ENCODE measurements around the gene TCERG1L. TPM values are rescaled to one million over a fixed set of nuclear protein-coding genes. Genes with fewer than 3 reads are reported as not detected.

TCERG1L gene
- polyA plus RNA-seq, 3 donors: not detected

- no peaks in the 10 kb centered on the region for H3K79me2 ChIP-seq (ENCODE audit: insufficient read depth, low read length)
- H3K4me3 Mint-ChIP-seq: no peak overlapping the region
- no peaks in the 10 kb centered on the region for H3K27me3 ChIP-seq (ENCODE audit: control insufficient read depth in 2 of 2, insufficient read depth in 2 of 2, low read length in 2 of 2)
- no peaks in the 10 kb centered on the region for H3K4me1 ChIP-seq (ENCODE audit: control insufficient read depth in 1 of 2, insufficient read depth in 2 of 2, low read length in 2 of 2)
- no peaks in the 10 kb centered on the region for H3K9me3 ChIP-seq (replicated peaks in 1 of 2; ENCODE audit: control insufficient read depth in 1 of 2, insufficient read depth in 1 of 2, low read length in 2 of 2)
- H3K4me2 ChIP-seq (replicated peaks; ENCODE audit: extremely low read depth, low read length, poor library complexity, severe bottlenecking): no peak overlapping the region
- 60% methylated on average over 7 of the region's 15 CpGs for WGBS (ENCODE audit: insufficient coverage)
- peaks cover 0 to 4% (median under 1%) of the 10 kb centered on the region in 7 donors for H3K9me3 Mint-ChIP-seq
- no peak overlapping the region for H3K27ac Mint-ChIP-seq
- H2AFZ ChIP-seq (ENCODE audit: insufficient read depth, low read depth, low read length, poor library complexity, severe bottlenecking): no peak overlapping the region
- H3K36me3 ChIP-seq (replicated peaks in 1 of 2; ENCODE audit: control insufficient read depth in 1 of 2, insufficient read depth in 2 of 2, low read length in 2 of 2): no peaks in the 10 kb centered on the region
- H4K20me1 ChIP-seq (ENCODE audit: insufficient read depth, low read length): no peaks in the 10 kb centered on the region
- H3K4me3 ChIP-seq (replicated peaks in 1 of 3; ENCODE audit: low read depth in 2 of 3, low read length in 3 of 3): no peak overlapping the region
- TF ChIP-seq, protein P1, sequence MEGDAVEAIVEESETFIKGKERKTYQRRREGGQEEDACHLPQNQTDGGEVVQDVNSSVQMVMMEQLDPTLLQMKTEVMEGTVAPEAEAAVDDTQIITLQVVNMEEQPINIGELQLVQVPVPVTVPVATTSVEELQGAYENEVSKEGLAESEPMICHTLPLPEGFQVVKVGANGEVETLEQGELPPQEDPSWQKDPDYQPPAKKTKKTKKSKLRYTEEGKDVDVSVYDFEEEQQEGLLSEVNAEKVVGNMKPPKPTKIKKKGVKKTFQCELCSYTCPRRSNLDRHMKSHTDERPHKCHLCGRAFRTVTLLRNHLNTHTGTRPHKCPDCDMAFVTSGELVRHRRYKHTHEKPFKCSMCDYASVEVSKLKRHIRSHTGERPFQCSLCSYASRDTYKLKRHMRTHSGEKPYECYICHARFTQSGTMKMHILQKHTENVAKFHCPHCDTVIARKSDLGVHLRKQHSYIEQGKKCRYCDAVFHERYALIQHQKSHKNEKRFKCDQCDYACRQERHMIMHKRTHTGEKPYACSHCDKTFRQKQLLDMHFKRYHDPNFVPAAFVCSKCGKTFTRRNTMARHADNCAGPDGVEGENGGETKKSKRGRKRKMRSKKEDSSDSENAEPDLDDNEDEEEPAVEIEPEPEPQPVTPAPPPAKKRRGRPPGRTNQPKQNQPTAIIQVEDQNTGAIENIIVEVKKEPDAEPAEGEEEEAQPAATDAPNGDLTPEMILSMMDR (IDR thresholded peaks at IDR 0.05): no peak
- no peak overlapping the region for H3K27ac ChIP-seq (ENCODE audit: low read depth in 1 of 2, low read length in 2 of 2)
- intact Hi-C loops (cut with micrococcal nuclease): no loop called here
- DNase-seq: no peak
- peaks cover under 1 to 5% (median 3%) of the 10 kb centered on the region in 3 donors for H3K27me3 Mint-ChIP-seq (ENCODE audit: low read depth in 3 of 3)
- no peaks in the 10 kb centered on the region for H3K36me3 Mint-ChIP-seq
- no peaks in the 10 kb centered on the region for H3K4me1 Mint-ChIP-seq
- no peak overlapping the region for H3K9ac ChIP-seq (ENCODE audit: insufficient read depth, low read length, poor library complexity, severe bottlenecking)
Measured at GRCh38 chr10:131162866-131163843, 148.4 kb downstream of the TCERG1L start.

DNA sequence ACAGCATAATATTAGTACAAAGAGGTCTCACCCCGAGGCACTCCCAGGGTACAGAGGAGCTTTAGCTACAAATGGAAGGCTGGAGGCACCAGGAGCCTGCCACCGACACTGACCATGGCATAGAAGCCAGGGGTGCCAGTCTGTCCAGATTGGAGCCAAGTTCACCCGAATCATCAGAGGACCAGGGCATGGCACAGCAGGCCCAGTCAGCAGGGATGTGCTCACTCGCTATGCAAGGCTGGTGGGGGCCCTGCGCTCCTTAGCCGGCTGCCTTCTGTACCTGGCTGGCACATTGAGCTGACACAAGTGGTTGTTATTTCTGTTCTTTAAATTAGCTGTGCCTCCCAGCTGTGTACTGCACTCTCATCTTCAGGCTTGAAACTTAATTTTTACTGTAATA is 149.3 kb downstream of the TCERG1L start:
- TF ChIP-seq, protein P1 (IDR thresholded peaks at IDR 0.05): no peak
- no peak overlapping the region for H3K4me3 ChIP-seq (replicated peaks in 1 of 3; ENCODE audit: low read depth in 2 of 3, low read length in 3 of 3)
- H3K9me3 Mint-ChIP-seq: peaks cover 0 to 4% (median 0%) of the 10 kb centered on the region in 7 donors
- no peaks in the 10 kb centered on the region for H4K20me1 ChIP-seq (ENCODE audit: insufficient read depth, low read length)
- no peak overlapping the region for H3K27ac Mint-ChIP-seq
- intact Hi-C loops (cut with micrococcal nuclease): no loop called here
- H3K4me1 Mint-ChIP-seq: no peaks in the 10 kb centered on the region
- no peak overlapping the region for H3K4me3 Mint-ChIP-seq
- H3K27me3 ChIP-seq (ENCODE audit: control insufficient read depth in 2 of 2, insufficient read depth in 2 of 2, low read length in 2 of 2): no peaks in the 10 kb centered on the region
- H3K9me3 ChIP-seq (replicated peaks in 1 of 2; ENCODE audit: control insufficient read depth in 1 of 2, insufficient read depth in 1 of 2, low read length in 2 of 2): no peaks in the 10 kb centered on the region
- WGBS (ENCODE audit: insufficient coverage): 92% methylated on average over 5 of the region's 6 CpGs
- DNase-seq: no peak
- no peak overlapping the region for H2AFZ ChIP-seq (ENCODE audit: insufficient read depth, low read depth, low read length, poor library complexity, severe bottlenecking)
- H3K36me3 Mint-ChIP-seq: no peaks in the 10 kb centered on the region
- H3K9ac ChIP-seq (ENCODE audit: insufficient read depth, low read length, poor library complexity, severe bottlenecking): no peak overlapping the region
- peaks cover 0 to 5% (median 3%) of the 10 kb centered on the region in 3 donors for H3K27me3 Mint-ChIP-seq (ENCODE audit: low read depth in 3 of 3)
- H3K36me3 ChIP-seq (replicated peaks in 1 of 2; ENCODE audit: control insufficient read depth in 1 of 2, insufficient read depth in 2 of 2, low read length in 2 of 2): no peaks in the 10 kb centered on the region
- H3K4me1 ChIP-seq (ENCODE audit: control insufficient read depth in 1 of 2, insufficient read depth in 2 of 2, low read length in 2 of 2): no peaks in the 10 kb centered on the region
- no peaks in the 10 kb centered on the region for H3K79me2 ChIP-seq (ENCODE audit: insufficient read depth, low read length)
- H3K27ac ChIP-seq (ENCODE audit: low read depth in 1 of 2, low read length in 2 of 2): no peak overlapping the region
- H3K4me2 ChIP-seq (replicated peaks; ENCODE audit: extremely low read depth, low read length, poor library complexity, severe bottlenecking): no peak overlapping the region
